ENCODE measurements around the gene G2E3.
"Not testable (repeated sequence)": the region's sequence is repeated elsewhere in the genome, so short reads cannot be mapped to it uniquely, and the experiment has no call there.

Gene G2E3

DNA sequence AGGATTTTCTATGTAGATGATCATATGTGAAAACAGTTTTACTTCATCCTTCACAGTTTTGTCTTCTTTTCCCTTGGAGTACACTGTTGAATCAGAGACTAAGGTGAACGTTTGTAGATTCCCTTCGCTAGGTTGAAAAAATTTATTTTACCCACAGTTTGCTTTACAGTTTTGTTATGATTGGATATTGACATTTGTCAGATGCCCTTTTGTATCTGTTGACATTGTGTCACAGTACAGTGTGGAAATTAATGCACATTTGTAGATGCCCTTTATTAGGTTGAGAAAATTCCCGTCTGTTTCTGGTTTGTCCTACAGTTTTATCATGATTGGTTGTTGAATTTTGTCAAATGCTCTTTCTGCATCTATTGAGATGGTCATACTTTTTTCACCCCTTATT lies 13.3 kb downstream of the G2E3 start:
- in situ Hi-C loops (cut with MboI; ENCODE audit: low pct_unique_long_range_greater_than_20kb, low sequenced_read_pairs, unreplicated experiment), result no loop called here
- TF ChIP-seq, protein P1, sequence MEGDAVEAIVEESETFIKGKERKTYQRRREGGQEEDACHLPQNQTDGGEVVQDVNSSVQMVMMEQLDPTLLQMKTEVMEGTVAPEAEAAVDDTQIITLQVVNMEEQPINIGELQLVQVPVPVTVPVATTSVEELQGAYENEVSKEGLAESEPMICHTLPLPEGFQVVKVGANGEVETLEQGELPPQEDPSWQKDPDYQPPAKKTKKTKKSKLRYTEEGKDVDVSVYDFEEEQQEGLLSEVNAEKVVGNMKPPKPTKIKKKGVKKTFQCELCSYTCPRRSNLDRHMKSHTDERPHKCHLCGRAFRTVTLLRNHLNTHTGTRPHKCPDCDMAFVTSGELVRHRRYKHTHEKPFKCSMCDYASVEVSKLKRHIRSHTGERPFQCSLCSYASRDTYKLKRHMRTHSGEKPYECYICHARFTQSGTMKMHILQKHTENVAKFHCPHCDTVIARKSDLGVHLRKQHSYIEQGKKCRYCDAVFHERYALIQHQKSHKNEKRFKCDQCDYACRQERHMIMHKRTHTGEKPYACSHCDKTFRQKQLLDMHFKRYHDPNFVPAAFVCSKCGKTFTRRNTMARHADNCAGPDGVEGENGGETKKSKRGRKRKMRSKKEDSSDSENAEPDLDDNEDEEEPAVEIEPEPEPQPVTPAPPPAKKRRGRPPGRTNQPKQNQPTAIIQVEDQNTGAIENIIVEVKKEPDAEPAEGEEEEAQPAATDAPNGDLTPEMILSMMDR (IDR thresholded peaks at IDR 0.05; ENCODE audit: extremely low read depth, insufficient read depth, missing control alignments), result no peak

GRCh38 chr14:30572771-30573170 lies 13.8 kb downstream of the G2E3 start:
- DNase-seq (ENCODE audit: low spot score), result no peak
- in situ Hi-C loops (cut with MboI; ENCODE audit: low pct_unique_long_range_greater_than_20kb, low sequenced_read_pairs, unreplicated experiment), result no loop called here
- TF ChIP-seq, protein P1 (IDR thresholded peaks at IDR 0.05; ENCODE audit: extremely low read depth, insufficient read depth, missing control alignments), result no peak

More for the DNA sequence above, 13.3 kb downstream of the G2E3 start:
- no peak for DNase-seq (ENCODE audit: low spot score)

- TF ChIP-seq, protein P1 (IDR thresholded peaks at IDR 0.05; ENCODE audit: extremely low read depth, insufficient read depth, missing control alignments), result no peak
- in situ Hi-C loops (cut with MboI; ENCODE audit: low pct_unique_long_range_greater_than_20kb, low sequenced_read_pairs, unreplicated experiment), result no loop called here
- DNase-seq (ENCODE audit: low spot score), result no peak
Measured at GRCh38 chr14:30573226-30573814, 14.4 kb downstream of the G2E3 start.

GRCh38 chr14:30573966-30574365 lies 15.0 kb downstream of the G2E3 start:
- DNase-seq (ENCODE audit: low spot score), result no peak
- in situ Hi-C loops (cut with MboI; ENCODE audit: low pct_unique_long_range_greater_than_20kb, low sequenced_read_pairs, unreplicated experiment), result no loop called here

DNA sequence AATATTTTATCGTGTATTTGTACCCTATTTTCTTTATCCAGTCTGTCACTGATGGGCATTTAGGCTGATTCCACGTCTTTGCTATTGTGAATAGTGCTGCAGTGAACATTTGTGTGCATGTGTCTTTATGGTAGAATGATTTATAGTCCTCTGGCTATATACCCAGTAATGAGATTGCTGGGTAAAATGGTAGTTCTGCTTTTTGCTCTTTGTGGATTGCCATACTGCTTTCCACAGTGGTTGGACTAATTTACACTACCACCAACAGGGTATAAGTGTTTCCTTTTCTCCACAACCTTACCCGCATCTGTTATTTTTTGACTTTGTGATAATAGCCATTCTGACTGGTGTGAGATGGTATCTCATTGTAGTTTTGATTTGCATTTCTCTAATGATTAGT lies 15.8 kb downstream of the G2E3 start:
- in situ Hi-C loops (cut with MboI; ENCODE audit: low pct_unique_long_range_greater_than_20kb, low sequenced_read_pairs, unreplicated experiment); DNase-seq (ENCODE audit: low spot score): not testable (repeated sequence)

More at GRCh38 chr14:30573966-30574365, 15.0 kb downstream of the G2E3 start:
- TF ChIP-seq, protein P1 (IDR thresholded peaks at IDR 0.05; ENCODE audit: extremely low read depth, insufficient read depth, missing control alignments), result no peak

DNA sequence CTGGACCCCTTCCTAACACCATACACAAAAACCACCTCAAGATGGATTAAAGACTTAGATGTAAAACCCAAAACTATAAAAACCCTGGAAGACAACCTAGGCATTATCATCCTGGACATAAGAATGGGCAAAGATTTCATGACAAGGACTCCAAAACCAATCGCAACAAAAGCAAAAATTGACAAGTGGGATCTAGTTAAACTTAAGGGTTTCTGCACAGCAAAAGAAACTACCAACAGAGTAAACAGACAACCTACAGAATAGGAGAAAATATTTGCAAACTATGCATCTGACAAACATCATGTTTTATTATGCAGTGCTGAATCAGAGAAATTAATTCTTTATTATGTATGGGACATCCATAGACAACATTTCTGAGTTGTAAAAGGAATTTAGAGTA lies 17.4 kb downstream of the G2E3 start:
- DNase-seq (ENCODE audit: low spot score); in situ Hi-C loops (cut with MboI; ENCODE audit: low pct_unique_long_range_greater_than_20kb, low sequenced_read_pairs, unreplicated experiment): not testable (repeated sequence)

GRCh38 chr14:30580616-30581282 lies 21.8 kb downstream of the G2E3 start:
- TF ChIP-seq, protein P1 (IDR thresholded peaks at IDR 0.05; ENCODE audit: extremely low read depth, insufficient read depth, missing control alignments), result no peak
- DNase-seq (ENCODE audit: low spot score), result no peak
- in situ Hi-C loops (cut with MboI; ENCODE audit: low pct_unique_long_range_greater_than_20kb, low sequenced_read_pairs, unreplicated experiment), result no loop called here

All from GM13977 (cell line).